Brain pericyte (primary cell): ENCODE results near the gene PLCB4.
"Not testable (repeated sequence)": the region's sequence is repeated elsewhere in the genome, so short reads cannot be mapped to it uniquely, and the experiment has no call there.

Source experiments
- DNase-seq: peaks from one replicate; pipeline ENCODE4 v3.0.0-alpha.2; 2012; ENCODE audit warnings: low read depth, low spot score

Gene PLCB4

GRCh38 chr20:9359561-9360308, 290.8 kb downstream of the PLCB4 start:
- DNase-seq, result peak; percentile 47

GRCh38 chr20:9360431-9360830, 291.5 kb downstream of the PLCB4 start:
- no peak for DNase-seq

GRCh38 chr20:9363673-9364072, 294.8 kb downstream of the PLCB4 start:
- no peak for DNase-seq

- no peak for DNase-seq
These were observed 298.4 kb downstream of the PLCB4 start for GRCh38 chr20:9367328-9367727.

GRCh38 chr20:9367746-9368145, 298.9 kb downstream of the PLCB4 start:
- no peak for DNase-seq

- no peak for DNase-seq
These were observed 300.0 kb downstream of the PLCB4 start for GRCh38 chr20:9368893-9369292.

- DNase-seq, result no peak
These were observed 300.7 kb downstream of the PLCB4 start for GRCh38 chr20:9369557-9369956.

- DNase-seq, result no peak
These were observed 305.2 kb downstream of the PLCB4 start for GRCh38 chr20:9374072-9374471.

GRCh38 chr20:9374480-9374879, 305.6 kb downstream of the PLCB4 start:
- DNase-seq, result no peak

- DNase-seq, result no peak
These were observed 306.4 kb downstream of the PLCB4 start for GRCh38 chr20:9375221-9375681.

GRCh38 chr20:9377007-9377406, 308.1 kb downstream of the PLCB4 start:
- DNase-seq, result no peak

GRCh38 chr20:9385345-9386310, 316.7 kb downstream of the PLCB4 start:
- DNase-seq, result not testable (repeated sequence)

- no peak for DNase-seq
These were observed 319.4 kb downstream of the PLCB4 start for GRCh38 chr20:9388160-9388812.

GRCh38 chr20:9388813-9389161, 319.9 kb downstream of the PLCB4 start:
- no peak for DNase-seq

GRCh38 chr20:9389346-9389745, 320.5 kb downstream of the PLCB4 start:
- DNase-seq, result no peak

- DNase-seq, result no peak
These were observed 321.6 kb downstream of the PLCB4 start for GRCh38 chr20:9390441-9390840.

- DNase-seq, result no peak
These were observed 324.3 kb downstream of the PLCB4 start for GRCh38 chr20:9392892-9393857.

GRCh38 chr20:9395971-9396370, 327.1 kb downstream of the PLCB4 start:
- DNase-seq, result no peak

- DNase-seq, result no peak
These were observed 329.0 kb downstream of the PLCB4 start for GRCh38 chr20:9397928-9398327.

- no peak for DNase-seq
These were observed 330.0 kb downstream of the PLCB4 start for GRCh38 chr20:9398882-9399281.

GRCh38 chr20:9399322-9399721, 330.4 kb downstream of the PLCB4 start:
- no peak for DNase-seq
